Neutrophil (primary cell): ENCODE measurements around the gene TMEM154.

Source experiments
- H3K27ac ChIP-seq: fragments of 200-600 bp; sonication (generic); 2 replicates; pipeline ENCODE4 v1.5.1; 2016; ENCODE audit warnings: mild to moderate bottlenecking, moderate library complexity
- H3K27me3 ChIP-seq: fragments of 200-600 bp; sonication (generic); 2 replicates; pipeline ENCODE4 v1.6.0; 2016; ENCODE audit warnings: mild to moderate bottlenecking
- H3K36me3 ChIP-seq: fragments of 200-600 bp; sonication (generic); 2 replicates; pipeline ENCODE4 v1.5.1; 2017
- H3K4me1 ChIP-seq, 2 experiments: fragments of 200-600 bp in 1 of 2; sonication (generic) in 1 of 2; 1 replicate in 1 of 2; 2 replicates in 1 of 2; pipeline versions ENCODE4 v1.5.1 to v1.6.1; 2013 to 2016; ENCODE audit warnings: low read depth in 1 of 2, low read length in 1 of 2, mild to moderate bottlenecking in 1 of 2, moderate library complexity in 1 of 2; ENCODE audit not compliant: control insufficient read depth in 1 of 2, insufficient read depth in 1 of 2
- H3K4me3 ChIP-seq, 2 experiments: fragments of 200-600 bp in 1 of 2; sonication (generic) in 1 of 2; 1 replicate in 1 of 2; 2 replicates in 1 of 2; pipeline ENCODE4 v1.5.1; 2013 to 2016; ENCODE audit warnings: low read depth in 1 of 2, low read length in 1 of 2, mild to moderate bottlenecking in 1 of 2, moderate library complexity in 1 of 2
- H3K9me3 ChIP-seq: fragments of 200-600 bp; sonication (generic); 2 replicates; pipeline ENCODE4 v1.5.1; 2016
- TF ChIP-seq, protein P1 (sequence below): fragments of 200-600 bp; sonication (generic); IDR thresholded peaks from 2 replicates; pipeline ENCODE4 v1.5.1; 2016; ENCODE audit warnings: antibody characterized with exemption

TMEM154 gene

GRCh38 chr4:152581536-152582160 is 98.1 kb downstream of the TMEM154 start:
- Histone ChIP-seq H3K4me1 (peaks cover 18 to 25% of the 10 kb centered on the region in 2 experiments), H3K27ac (no peak overlapping the region), H3K9me3 (no peaks in the 10 kb centered on the region), H3K36me3 (no peaks in the 10 kb centered on the region), H3K4me3 (no peak overlapping the region), H3K27me3 (no peaks in the 10 kb centered on the region)
- TF ChIP-seq, protein P1, sequence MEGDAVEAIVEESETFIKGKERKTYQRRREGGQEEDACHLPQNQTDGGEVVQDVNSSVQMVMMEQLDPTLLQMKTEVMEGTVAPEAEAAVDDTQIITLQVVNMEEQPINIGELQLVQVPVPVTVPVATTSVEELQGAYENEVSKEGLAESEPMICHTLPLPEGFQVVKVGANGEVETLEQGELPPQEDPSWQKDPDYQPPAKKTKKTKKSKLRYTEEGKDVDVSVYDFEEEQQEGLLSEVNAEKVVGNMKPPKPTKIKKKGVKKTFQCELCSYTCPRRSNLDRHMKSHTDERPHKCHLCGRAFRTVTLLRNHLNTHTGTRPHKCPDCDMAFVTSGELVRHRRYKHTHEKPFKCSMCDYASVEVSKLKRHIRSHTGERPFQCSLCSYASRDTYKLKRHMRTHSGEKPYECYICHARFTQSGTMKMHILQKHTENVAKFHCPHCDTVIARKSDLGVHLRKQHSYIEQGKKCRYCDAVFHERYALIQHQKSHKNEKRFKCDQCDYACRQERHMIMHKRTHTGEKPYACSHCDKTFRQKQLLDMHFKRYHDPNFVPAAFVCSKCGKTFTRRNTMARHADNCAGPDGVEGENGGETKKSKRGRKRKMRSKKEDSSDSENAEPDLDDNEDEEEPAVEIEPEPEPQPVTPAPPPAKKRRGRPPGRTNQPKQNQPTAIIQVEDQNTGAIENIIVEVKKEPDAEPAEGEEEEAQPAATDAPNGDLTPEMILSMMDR: no peak

GRCh38 chr4:152579916-152580315 is 99.9 kb downstream of the TMEM154 start:
- Histone ChIP-seq H3K9me3 (no peaks in the 10 kb centered on the region), H3K4me1 (peaks cover 18 to 21% of the 10 kb centered on the region in 2 experiments), H3K4me3 (no peak overlapping the region), H3K27me3 (peaks cover 2% of the 10 kb centered on the region), H3K27ac (no peak overlapping the region), H3K36me3 (no peaks in the 10 kb centered on the region)
- TF ChIP-seq, protein P1: no peak

DNA sequence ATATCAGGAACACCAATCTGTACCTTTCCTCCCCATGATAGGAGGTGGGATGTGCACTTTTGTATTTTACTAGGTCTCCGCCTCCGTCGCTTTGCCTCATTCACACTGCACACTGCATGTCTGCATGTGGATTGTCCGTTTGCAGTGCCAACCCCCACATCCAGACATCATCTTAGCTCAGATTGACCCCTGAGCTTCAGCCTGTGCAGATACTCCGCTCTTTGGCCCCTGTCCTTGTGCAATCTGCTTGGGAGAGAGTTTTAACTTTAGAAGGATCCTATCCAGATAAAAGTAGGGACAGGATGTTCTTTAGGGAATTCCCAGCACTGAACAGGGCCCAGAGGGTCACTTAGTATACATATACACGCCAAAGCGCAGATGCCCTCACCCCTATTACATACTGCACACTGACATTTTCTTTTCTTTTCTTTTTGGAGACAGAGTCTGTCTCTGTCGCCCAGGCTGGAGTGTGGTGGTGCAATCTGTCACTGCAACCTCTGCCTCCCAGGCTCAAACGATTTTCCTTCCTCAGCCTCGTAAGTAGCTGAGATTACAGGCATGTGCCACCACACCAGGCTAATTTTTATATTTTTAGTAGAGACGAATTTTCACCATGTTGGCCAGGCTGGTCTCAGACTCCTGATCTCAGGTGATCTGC is 100.6 kb downstream of the TMEM154 start:
- peaks cover 18 to 21% of the 10 kb centered on the region in 2 experiments for H3K4me1 ChIP-seq
- TF ChIP-seq, protein P1: no peak
- no peak overlapping the region for H3K27ac ChIP-seq
- peaks cover 8% of the 10 kb centered on the region for H3K27me3 ChIP-seq
- no peaks in the 10 kb centered on the region for H3K36me3 ChIP-seq
- no peaks in the 10 kb centered on the region for H3K9me3 ChIP-seq
- H3K4me3 ChIP-seq: no peak overlapping the region

DNA sequence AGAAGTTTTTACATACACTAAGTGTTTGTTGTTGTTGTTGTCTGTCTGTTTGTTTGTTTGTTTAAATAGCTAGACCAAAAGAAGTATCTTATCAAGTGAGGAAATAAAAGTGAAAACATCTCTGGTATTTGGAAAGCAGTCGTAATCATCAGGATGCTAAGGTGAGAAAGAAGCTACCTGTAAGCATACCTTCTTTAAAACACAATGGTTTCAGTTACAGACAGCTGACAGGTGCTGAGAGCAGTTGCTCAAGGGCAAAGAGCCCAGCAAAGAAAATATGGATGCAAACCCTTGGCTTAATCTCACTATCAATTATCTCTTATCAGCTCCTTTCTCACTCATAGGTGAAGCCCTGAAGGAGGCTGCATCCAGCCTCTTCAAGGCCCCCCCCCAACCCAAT is 101.1 kb downstream of the TMEM154 start:
- peaks cover 18 to 21% of the 10 kb centered on the region in 2 experiments for H3K4me1 ChIP-seq
- peaks cover 14% of the 10 kb centered on the region for H3K27me3 ChIP-seq
- H3K9me3 ChIP-seq: no peaks in the 10 kb centered on the region
- no peaks in the 10 kb centered on the region for H3K36me3 ChIP-seq
- no peak overlapping the region for H3K4me3 ChIP-seq
- TF ChIP-seq, protein P1: no peak
- H3K27ac ChIP-seq: no peak overlapping the region

DNA sequence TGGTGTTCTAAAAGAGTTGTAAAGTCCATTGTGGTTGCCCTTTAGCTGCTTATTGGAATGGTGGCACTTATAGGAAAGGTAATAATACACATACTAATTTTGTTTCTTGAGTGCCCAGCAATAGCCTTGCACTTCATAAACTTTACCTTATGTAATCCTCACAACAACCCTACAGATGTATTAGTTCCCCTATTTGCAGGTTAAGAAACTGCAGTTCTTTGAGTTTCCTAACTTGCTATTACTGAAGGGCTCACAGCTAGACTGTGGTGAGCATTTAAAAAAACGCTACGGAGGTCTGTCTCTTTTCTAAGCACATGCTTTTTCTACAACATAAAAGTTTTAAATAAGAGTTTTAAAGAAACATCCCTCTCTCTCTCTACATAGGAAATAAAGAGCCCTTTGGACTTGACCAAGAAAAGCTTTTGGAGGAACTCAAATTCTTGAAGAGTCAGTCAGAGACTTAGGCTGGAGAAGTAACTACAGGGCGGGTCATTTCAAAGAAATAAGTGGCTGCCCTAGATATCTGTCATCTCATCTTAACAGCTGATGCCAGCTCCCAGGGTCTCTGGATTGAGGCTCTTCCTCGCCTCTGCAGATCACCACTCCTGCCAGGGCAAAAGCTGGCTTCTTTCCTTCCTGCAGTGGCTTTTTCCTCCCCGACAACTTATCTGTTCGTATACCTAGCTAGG is 101.9 kb downstream of the TMEM154 start:
- H3K27ac ChIP-seq: peak overlapping the region; percentile 65
- TF ChIP-seq, protein P1: no peak
- peak overlapping the region in 1 of 2 experiments; percentile 12 for H3K4me3 ChIP-seq

More for the DNA sequence above, 101.9 kb downstream of the TMEM154 start:
- Histone ChIP-seq H3K4me1 (peaks cover 23 to 26% of the 10 kb centered on the region in 2 experiments), H3K27me3 (peaks cover 16% of the 10 kb centered on the region), H3K9me3 (no peaks in the 10 kb centered on the region), H3K36me3 (no peaks in the 10 kb centered on the region)
